Measurements from ENCODE around the gene TAF4.

- no peak for TF ChIP-seq POLR2A (IDR thresholded peaks at IDR 0.05; ENCODE audit: low read length)
- TF ChIP-seq GATA1 (IDR thresholded peaks at IDR 0.05; ENCODE audit: low read depth, low read length): no peak
These were observed 40.3 kb downstream of the TAF4 start for GRCh38 chr20:62025394-62025793.
